SIG-M5 treated with dmso at 0.1 percent for 504 hours (cell line): ENCODE results near the gene HCK.
A peak's percentile ranks its signal among the peaks of the same experiment; 100 is the strongest.

Source experiments
- DNase-seq: peaks from one replicate; lab custom pipeline; 2025; ENCODE audit not compliant: unreplicated experiment; lab: John Stamatoyannopoulos, UW

The HCK gene

DNA sequence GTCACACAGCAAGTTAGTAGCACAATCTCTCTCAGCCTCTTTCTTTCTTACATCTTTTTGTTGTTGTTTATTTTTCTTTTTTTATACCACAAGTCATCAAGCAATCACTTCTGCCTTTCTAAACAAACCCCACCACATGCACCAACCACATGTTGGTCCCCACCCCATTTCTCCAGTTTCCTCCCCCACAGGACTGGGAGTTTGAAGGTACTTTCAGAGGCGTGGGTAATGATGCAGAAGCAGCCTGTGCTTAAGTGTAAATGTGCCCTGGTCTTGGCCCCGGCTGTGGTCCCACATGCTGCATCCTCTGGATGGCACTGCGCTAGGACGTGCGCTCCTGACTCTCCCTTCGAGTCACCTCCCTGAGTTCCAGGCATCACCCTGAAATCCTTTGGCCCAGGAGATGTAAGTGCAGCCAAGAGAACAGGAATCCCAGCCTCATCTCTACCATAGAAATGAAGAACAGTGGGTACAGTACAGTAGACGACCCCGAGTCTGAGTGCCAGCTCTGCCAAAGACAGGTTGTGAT is 5.7 kb downstream of the HCK start:
- DNase-seq = no peak

DNA sequence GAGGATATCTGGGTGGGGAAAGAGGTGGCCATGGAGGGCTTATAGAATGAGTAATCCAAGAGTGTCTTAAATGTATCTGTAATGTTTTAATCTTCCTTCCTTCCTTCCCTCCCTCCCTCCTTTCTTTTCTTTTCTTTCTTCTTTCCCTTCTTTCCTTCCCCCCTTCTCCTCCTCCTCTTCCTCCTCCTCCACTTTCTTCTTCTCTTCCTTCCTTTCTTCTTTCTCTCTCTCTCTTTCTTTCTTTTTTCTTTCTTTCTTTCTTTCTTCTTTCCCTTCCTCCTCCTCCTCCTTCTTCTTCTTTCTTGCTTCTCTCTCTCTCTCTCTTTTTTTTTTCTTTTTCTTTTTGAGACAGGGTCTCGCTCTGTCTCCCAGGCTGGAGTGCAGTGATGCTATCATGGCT is 7.1 kb downstream of the HCK start:
- DNase-seq = no peak

DNA sequence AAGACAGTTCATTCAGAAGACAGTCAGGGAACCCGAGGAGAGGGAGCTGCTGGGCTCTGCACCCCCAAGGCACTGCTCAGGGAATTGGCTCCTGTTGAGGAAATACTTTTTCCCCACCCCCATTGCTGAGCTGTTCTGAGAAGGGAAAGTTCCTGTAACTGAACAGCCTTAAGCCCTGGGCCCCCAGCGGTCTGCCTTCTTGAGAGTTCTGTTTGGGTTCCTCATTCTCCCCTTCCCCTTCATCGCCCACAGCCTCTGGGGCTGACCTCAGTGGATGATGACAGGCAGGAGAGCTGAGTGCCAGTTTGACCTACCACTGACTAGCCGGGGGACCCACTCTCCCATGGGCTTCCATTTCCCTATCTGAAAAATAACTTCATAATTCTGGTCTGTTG is 10.7 kb downstream of the HCK start:
- DNase-seq = peak; percentile 94

DNA sequence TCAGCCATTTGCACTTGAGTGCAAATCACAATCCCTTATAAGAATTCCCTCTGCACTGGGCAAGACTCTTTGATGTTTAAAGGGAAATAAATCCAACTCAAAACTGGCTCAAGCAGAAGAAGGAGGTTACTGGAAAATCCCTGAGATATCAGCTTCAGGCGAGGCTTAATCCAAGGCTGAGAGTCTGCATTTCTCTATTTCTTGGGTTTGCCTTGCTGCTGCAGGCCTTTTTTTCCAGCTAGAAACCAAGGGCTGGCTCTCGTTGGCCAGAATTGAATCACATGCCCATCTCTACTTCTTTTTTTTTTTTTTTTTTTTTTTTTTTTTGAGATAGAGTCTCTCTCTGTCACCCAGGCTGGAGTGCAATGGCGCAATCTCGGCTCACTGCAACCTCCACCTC is 11.7 kb downstream of the HCK start:
- DNase-seq = peak; percentile 76

DNA sequence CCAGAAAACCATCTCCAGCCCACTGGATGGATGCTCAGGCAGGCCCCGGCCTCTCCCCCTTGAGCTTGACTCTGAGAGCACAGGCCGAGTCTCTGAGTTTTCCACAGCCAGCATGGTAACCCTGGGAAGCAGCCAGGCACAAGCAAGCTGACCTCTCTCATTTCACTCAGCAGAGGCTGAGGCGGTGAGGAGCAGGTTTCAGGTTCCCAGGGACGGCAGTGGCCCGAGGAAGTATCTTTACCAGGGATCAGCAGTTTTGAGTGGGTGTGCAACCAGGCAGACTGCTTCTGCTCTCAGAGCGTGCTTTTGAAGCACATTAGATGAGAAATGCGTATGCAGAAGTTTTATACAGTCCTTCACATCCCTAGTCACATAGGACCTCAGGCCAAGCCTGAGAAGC is 12.6 kb downstream of the HCK start:
- no peak for DNase-seq

DNA sequence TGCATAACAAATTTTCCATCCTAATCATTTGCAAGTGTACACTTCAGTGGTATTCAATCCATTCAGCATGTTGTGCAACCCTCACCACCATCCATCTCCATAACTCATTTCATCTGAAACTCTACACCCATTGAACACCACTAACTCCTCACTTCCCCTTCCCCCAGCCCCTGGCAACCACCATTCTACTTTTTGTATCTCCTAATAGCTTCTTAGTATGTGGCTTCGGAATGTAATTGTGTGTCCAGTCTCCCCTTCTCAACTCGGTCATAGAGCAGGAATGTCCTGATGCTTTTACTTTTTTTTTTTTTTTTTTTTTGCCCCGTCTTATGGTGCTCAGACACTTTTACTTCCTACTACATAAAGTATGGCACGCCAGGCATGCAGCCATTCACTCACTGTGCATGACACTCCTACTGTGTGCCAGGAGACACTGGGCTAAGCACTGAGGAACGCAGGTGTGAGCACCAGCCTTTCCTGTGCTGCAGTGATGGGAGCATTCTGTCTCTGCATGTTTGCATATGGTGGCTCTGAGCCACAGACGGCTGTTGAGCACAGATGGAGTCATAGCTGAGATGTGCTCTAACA is 15.3 kb downstream of the HCK start:
- DNase-seq = peak; percentile 77

DNA sequence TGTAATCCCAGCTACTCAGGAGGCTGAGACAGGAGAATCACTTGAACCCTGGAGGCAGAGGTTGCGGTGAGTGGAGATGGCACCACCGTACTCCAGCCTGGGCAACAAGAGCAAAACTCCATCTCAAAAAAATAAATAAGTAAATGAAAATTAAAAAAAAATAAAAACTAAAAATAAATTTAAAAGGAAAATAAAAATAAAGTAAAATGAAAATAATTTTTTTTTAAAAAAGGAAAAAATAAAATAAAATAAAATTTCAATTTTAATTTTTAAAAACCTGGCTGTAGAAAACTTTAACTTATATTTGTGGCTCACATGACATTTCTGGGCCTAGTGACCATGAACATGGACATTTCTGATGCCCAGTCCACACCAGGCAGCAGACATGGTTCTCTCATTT is 16.1 kb downstream of the HCK start:
- DNase-seq = no peak

DNA sequence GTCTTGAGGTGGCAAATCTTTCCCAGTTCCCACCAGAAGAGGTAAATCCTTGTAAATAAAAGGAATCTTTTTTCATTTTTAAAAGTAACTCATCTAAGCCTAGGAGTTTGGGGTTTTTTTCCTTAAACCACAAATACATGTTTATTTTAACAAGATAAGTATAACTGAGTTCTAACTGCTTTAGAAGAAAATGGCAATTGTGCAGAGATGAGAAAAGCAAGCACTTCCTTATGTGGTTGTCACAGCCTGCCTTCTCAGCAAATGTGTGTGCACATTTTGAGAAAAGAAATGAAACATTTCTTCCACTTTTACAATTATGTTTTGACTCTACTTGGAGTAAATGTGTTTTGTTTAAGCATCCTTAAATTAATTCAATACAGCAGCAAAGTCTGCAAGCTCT is 17.7 kb downstream of the HCK start:
- no peak for DNase-seq

DNA sequence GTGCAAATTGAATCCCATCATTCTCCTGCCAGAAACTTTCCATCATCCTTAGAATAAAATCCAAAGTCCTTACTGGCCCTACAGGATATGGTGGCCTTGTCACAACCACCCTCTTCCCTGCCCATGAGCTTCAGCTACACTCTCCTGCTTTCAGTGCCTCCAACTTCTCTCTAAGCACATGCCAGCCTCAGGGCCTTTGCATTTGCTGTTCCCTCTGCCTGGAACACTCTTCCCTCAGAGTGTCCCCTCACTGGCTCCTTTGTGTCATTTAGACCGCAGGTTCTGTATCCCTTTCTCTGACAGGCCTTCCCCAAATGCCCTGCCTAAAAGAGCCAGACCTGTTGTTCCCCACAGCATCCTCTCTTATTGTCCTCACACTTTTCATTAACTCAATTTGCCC is 18.2 kb downstream of the HCK start:
- DNase-seq = no peak

DNA sequence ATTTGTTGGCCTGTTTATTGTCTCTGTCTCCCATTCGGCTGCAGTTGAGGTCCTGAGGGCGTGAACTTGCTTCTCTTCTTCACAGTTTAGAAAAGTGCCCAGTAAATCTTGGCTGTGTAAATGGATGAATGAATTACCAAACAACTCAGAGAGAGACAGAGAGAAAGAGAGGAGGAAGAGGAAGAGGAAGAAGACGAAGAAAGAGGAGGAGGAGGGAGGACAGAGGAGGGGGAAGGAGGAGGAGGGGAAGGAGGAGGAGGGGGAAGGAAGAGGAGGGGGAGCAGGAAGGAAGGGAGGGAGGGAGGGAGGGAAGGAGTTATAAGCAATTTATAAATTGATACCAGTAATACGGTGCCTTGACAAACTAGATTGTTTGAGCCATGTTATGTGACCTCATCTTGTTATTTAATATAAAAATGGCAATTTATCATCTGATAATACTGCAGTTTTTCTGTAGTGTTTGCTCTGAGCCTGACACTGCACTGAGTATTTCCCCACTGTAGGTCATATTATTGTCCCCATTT is 18.7 kb downstream of the HCK start:
- no peak for DNase-seq

DNA sequence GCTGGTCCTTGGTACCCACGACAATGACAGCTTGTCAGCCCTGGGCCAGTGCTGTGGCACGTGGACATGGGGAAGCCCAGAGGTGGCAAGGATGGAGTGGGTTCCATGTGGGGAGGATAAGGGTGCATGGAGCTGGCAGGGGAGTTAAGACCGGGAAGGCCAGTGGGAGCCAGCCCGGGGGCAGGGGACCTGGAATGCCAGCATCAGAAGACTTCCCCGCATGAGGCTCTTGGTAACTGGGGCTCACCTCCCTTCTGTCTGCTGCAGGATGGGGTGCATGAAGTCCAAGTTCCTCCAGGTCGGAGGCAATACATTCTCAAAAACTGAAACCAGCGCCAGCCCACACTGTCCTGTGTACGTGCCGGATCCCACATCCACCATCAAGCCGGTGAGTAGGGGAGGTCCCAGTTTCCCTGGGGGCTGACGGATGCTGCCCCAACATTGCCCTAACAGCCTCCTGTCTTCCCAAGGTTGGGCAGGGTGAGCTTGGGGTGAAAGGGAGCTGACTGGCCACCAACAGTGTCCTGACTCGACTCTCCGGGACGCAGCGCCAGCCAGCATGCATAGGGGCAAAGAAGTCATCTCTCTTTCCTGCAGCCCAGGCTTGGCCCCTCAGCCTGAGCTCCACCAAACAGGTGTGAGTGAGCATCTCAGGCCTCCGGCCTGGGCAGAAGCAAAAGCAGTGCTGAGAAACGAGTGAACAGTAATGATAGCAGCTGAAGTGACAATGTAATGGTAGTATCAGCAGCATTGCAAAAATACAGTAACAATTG is 19.5 kb downstream of the HCK start:
- DNase-seq = no peak

DNA sequence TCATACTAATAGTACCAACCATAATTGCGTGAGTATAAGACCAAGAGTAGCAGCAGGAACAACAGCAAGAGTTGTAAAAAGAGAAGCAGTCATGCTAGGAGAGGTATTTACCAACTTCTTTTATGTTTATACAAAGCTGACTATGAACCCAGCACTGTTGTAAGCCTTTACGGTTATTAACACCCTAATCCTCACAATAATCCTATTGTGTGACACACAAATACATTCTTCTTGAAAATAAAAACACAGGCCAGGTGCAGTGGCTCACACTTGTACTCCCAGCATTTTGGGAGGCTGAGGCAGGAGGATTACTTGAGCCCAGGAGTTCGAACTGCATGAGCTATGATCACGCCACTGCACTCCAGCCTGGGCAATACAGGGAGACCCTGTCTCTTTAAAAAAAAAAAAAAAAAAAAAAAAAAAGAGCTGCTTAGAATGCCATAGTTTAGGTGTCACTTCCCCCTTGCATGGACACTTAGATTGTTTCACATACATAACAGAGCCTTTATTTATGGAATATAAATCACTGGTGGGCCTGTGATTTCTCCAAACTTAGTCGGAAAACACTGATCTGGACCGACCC is 20.2 kb downstream of the HCK start:
- no peak for DNase-seq

DNA sequence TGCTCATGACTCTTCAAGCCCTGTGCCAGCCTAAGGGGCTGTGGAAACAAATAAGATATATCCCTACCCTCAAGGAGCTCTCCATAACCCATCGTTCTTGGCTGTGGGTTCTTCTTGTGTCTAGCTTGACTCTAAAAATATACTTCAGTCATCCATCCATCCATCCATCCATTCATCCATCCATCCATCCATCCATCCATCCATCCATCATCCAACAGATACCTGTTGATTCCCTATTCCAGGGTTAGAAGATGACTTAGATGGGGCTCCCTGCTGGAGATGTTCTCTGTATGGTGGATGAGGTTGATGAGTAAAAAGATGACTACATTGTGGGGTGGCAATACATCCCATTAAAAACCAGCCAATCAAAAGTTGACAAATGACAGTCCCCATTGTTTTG is 23.5 kb downstream of the HCK start:
- DNase-seq = no peak

DNA sequence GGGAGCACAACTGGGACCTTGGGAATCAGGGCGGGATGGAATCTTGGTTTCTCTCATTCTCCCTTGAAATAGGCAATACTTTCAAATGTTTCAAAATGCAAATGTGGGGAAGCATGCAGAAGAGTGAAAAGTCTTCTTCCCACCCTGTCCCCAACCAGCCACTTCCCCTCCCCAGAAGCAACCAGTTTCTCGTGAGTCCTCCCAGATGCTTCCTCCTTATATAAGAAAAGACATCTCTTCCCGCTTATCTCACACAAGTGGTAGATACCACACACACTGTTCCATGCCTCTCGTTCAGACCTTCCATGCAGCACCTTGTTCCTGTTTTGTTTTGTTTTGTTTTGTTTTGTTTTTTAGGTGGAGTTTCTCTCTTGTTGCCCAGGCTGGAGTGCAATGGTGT is 25.1 kb downstream of the HCK start:
- DNase-seq = no peak

DNA sequence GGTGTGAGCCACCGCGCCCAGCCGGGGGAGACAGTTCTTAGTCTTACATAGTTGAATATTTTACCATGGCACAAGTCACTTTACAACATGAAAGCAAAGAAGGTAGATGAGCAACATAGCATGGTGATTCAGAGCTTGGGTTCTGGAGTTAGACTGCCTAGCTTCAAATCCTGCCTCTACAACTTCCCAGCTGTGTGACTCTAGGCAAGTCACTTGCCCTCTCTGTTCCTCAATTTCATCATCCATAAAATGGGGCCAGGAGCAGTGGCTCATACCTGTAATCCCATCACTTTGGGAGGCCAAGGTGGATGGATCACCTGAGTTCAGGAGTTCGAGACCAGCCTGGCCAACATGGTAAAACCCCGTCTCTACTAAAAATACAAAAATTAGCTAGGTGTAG is 26.3 kb downstream of the HCK start:
- DNase-seq = no peak

DNA sequence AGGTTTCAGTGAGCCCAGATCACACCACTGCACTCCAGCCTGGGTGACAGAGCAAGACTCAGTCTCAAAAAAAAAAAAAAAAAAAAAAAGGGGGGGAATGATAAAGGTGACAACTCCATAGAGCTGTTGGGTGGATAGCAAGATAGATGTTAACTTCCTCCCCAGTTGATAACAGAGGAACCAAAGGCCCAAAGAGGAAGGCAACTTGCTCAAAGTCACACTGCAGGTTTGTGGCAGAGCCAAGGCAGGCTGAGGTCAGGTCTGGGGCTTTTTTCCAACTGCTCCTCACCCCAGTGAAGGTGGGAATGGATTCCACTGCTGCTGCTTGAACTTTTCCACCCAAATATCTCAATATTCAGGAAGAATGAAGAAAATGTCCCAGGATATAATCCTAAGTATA is 26.7 kb downstream of the HCK start:
- peak; percentile 39 for DNase-seq

DNA sequence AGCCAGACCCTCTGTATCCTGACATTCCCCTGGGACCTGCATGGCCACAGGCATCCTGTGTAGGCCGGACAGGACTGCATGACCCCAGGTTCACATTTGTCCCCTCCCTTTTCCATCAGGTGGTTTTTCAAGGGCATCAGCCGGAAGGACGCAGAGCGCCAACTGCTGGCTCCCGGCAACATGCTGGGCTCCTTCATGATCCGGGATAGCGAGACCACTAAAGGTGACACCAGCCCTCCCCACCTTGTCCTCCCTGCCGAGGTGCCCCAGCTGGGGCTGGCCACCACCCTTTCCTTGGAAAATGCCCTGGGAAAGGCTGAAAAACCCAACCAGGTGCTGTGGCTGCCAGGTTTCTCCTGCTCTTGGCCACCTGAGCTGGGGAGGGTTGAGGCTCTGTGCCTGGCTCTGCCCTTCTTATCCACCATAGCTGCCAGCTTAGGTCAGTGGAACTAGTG is 27.6 kb downstream of the HCK start:
- no peak for DNase-seq

DNA sequence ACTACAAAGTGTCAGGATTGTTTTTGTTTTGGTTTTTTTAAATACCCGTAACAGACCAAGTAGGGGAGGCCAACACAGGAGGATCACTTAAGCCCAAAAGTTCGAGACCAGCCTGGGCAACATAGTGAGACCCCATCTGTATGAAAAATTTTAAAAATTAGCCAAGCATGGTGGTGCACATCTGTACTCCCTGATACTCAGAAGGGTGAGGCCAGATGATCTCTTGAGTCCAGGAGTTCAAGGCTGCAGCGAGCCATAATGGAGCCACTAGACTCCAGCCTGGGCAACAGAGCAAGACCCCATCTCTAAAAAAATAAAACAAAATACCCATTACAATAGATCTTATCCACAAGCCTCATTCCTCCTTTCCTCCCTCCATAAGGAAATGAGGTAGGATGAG is 28.7 kb downstream of the HCK start:
- no peak for DNase-seq

DNA sequence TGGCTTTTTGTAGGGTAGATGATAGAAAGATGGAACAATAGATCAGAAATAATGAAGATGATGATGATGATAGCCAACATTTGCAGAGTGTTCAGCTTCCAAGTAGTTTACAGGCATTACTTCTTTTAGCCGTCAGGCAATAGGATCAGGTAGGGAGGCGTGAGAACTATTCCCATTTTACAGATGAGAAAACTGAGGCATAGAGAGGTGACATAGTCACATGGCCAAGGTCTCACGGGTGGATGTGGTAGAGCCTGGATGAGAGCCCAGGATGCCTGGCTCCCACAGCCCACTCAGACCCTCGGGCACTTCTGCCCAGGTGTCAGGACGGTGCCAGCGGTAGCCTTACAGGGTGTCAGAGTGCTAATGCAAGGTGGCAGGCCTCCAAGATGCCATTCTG is 31.4 kb downstream of the HCK start:
- no peak for DNase-seq

DNA sequence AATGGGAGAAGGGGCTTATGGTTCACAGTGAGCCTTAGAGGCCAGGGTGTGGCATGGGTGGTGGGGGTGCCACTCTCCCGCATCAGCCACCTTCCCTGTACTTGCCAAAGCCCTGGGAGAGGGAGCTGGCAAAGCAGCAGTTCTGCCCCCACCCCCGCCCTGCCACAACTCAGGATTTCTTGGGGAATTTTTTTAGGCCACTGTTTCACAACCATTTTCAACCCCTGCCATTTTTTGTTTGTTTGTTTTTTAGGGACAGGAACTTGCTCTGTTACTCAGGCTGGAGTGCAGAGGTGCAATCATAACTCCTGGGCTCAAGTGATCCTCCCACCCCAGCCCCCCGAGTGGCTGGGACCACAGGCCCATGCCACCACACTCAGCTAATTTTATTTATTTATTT is 35.0 kb downstream of the HCK start:
- DNase-seq = no peak

DNA sequence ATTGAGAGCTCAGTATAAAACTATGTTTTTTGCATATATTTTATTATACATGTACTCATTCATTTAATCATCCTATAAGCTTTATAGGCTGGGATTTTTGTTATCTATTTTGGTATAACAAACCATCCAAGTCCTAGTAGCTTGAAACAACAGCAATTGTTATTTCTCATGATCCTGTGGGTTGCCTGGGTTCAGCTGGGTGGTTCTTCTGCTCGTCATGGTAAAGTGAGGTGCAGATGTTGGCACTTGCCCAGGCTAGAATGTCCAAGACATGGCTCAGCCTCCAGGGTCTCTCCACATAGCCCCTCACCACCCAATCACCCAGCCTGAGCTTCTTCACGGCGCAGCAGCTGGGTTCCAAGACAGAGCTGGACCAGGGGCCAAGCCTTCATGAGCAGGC is 36.7 kb downstream of the HCK start:
- DNase-seq = no peak
